HG03045 (cell line): Measurements from ENCODE around the gene LTBP2.

ENCODE experiments used
- ATAC-seq: cut with Tn5 transposase; IDR thresholded peaks from one replicate; pipeline ENCODE4 v1.9.1; 2021; ENCODE audit warnings: mild to moderate bottlenecking, moderate library complexity; ENCODE audit not compliant: unreplicated experiment

Gene LTBP2

DNA sequence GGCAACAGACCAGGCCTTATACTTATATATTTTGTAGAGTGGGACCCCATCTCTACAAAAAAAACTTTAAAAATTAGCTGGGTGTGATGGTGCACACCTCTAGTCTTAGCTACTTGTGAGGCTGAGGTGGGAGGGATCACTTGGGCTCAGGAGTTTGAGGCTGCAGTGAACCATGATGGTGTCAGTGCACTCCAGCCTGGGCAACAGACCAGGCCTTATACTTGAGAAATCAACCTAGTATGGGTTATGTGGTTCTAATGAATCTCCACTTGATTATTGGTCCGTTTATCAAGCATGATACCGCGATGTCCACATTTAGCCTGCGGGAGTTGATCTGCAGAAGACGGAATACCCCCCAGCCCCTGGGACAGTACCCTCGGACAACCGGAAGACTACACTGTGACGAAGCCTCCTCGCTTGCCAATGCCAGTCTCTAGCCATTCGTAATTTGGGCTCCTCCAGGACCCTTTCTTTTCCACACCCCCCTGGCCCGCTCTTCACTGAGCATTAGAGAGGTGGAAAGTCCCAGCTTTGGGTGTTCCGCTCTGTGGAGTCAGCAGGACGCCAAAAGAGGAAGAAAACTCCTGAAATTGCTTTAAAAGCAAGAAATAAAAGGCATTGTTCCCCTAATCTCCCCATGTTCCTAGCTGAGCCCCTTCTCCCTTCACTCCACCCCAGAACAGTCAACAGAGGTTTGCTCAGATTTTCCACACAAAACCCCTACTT lies 19.4 kb downstream of the LTBP2 start:
- no peak for ATAC-seq

DNA sequence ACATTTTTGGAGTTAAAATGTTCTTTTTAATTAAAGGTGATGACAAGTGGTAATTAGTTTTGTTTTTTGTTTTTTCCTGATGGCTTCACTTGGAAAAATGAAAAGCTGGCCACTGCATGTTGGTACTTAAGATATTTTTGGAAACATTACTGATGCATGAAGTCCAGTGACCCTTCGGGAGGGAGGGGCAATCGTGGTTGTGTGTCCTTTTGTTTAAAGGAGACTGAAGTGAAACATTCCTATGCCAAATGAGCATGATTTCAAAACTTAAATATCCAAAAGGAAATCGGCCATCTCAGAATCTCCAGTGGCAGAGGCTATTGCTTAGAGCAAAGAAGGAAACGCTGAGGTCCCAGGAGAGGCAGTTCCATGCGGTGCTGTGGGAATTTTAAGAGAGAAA lies 20.1 kb downstream of the LTBP2 start:
- no peak for ATAC-seq

DNA sequence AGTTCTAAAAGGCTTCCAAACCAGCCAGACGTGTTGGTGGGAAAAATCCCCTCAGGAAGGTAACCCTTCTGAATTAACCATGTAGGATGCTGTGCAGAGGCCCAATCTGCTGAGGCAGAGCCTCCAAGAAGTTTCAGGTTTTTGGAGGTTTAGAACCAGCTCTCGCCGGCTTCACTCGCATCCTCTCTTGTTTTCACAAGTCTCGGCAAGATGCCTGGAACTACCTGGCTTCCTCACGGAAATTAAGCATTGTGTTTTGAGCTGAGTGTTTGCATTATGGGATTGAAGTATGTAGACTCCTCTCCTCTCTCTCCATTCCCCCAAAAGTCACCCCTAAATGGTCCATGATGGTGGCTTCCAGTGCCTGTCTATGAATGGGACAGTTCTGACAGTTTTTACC lies 20.6 kb downstream of the LTBP2 start:
- no peak for ATAC-seq

DNA sequence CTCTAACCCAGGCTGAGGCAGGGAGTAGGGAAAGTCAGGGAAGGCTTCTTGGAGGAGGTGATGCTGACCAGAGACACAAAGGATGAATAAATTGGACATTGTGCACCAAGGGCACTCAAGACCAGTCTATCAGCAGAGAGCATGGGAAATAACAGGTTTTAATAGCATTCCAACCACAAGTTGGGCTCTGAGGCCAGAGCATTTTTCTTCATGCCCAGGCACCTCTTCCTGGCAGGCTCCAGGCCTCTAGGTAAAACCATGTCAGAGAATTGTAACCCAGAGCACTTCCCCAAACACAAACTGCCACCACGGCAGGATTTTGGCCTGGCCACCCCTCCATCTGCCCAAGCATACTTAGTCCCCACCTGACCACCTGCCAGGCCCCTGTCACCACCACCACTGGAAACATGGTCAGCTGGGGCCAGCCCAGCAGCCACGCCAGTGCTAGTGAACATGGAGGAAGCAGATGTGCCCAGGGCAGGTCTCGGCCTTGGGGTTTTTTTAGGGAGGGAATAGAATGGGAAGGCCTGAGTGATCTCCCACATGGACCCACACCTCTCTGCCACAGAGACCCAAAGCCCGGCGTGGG lies 22.7 kb downstream of the LTBP2 start:
- ATAC-seq: no peak

DNA sequence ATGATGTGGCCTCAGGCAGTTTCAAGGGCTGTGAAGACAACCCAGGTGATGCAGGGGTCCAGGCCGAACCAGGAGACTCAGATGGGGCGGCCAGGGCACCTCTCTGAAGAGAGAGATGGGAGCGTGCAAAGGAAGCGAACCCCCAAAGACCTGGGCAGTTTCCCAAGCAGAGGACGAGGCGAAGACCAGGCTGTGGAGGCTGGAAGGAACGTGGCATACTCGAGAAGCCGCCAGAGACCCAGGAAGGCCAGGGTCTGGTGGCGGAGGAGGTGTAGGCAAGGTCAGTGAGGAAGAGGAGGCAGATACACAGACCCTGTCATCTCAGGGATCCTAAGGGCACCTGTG lies 24.7 kb downstream of the LTBP2 start:
- ATAC-seq: no peak

DNA sequence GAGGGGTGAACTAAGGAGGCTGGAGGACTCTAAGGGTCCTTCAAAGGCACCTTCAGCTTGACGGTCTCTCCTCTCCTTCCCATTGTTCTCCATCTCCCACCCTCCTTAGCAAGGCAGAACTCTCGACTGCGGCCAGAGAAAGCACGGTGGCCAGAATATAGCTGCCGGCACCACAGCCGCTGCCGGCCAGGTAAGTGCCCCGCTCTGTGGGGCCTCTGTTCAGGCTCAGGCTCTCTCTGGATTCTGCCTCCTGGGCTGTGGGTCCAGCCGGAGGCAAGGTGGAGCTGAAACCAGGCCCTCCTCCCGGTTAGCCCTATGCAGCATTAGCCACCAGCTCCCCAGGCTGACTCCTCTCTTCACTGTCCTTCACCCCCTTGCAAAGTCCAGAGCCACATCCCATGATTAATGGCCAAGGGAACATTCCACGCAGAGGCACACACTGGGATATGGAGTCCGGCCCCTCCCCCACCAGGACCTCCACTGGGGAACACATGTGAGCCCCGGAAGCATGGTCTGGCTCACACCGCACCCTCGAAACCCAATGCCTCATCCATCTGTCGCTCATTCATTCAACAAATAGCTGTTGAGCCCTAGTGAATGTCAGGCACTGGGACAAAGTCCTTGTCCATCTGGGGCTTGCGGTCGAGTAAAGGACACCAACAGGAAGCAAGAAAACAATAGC lies 25.2 kb downstream of the LTBP2 start:
- no peak for ATAC-seq

DNA sequence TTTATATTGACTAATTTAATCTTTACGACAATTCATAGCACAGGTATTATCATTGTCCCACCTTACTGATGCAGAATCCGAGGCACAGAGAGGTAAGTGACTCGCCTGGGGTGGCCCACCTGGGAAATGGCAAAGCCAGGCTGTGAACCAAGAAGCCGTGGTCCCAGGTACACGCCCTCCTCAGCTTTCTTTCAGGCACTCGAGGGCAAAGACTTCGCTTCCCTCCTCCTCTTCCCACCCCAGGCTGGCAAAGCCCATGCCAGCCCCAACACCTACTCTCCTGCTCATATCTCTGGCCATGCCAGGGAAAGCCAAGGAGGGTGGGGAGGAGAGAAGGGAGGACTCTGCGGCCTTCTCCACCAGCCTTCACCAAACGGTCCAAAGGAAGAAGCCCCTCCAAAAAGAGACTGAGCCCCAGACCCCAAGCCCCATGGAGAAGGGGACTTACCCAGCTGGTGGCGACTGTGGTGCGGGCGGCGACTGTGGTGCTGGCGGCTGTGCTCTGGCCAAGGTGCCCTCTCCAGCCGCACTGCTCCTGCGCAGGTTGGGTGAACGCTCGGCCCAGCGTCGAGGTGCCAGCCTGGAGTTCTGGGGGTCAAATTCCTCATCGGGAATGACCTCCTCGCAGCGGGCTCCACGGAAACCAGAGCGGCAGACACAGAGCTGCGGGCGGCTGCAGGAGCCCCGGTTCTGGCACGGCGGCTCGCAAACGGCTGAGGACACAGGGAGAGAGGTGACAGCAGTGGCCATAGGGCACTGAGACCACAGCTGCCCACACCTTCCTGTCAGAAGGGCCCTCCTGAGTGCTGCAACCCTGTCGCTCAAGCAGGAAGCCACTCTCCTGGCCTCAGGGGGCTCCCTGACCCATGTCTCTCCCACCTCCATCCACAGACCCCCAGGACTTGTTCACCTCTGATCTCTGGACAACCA lies 26.4 kb downstream of the LTBP2 start:
- no peak for ATAC-seq

DNA sequence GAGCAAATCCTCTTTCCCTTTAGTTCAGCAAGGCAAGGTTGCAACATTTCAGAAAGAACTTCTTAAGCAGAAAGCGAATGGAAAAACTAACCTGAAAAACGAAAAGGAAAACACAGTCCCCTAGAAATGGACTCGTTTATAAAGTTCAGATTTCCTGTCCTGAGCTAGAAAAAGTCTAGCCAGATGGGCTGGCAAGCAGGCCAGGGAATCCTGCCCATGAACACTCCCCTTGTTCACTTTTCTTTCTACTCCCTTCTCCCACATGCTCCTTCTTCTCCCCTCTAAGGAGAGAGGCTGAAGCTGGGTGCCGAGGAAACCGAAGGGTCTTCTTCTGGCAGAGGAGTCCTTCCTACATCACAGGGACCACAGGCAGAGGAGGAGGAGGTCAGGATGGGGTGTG lies 27.1 kb downstream of the LTBP2 start:
- no peak for ATAC-seq

DNA sequence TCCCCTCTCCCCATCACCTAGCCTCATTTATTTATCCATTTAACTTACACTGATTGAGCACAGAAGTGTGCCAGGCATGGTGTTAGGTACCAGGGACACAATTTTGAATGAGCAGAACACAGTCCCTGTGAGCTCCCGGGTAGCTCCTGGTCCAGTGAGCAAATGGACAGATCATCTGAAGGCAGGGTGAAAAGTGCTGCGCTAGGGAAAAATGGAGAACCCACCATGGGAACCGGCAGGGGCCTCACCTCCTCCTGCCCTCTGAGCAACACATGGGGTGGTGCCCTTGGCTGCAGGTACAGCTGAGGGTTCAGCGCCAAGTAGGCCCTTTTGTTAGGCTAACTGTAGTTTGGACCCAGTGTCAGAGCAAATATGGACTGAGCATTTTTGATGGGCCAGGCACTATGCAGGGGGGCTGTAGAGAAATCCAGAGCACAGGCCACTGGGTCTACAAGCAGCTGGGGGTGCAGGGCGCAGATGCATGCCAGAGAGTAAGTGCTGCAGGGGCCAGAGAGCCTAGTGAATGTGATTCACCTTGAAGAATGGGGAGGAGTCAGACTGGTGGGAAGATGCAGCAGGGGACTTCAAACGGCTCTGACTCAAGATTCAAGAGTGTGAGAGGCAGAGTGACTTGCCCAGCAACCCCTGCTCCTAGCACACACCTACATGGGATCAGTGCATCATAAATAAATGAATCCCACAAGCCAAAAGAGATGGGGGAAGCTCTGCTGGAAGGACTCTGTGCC lies 28.2 kb downstream of the LTBP2 start:
- ATAC-seq: no peak

DNA sequence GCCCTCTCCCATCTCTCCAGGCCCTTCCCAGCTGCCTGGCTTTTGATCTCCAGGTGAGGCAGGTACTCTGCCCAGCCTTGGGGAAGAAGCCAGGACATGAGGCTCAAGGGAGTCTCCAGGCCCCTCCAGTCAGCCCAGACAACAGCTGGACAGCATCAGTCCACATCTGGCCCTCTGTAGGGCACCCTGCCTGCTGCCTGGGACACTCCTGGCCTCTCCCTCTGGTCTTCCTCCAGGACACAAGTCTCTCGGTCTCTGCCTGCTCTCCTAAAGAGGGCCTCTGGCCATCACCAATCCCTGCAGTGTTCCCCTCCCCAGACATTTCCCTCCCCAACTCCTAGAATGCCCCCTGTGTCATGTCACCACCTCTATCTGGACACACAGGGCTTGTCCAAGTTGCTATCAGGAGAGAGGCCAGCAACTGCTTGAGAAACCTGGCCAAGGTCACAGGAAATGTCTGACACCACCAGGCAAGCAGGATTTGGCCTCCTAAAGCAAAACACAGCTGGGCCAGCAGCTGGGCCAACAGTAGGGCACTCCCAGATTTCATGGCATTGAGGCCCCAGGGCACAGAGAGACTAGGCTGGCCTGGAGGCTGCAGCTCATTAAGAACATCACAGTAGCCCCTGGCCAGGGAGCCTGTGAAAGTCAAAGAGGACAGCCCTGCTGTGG lies 29.0 kb downstream of the LTBP2 start:
- no peak for ATAC-seq

DNA sequence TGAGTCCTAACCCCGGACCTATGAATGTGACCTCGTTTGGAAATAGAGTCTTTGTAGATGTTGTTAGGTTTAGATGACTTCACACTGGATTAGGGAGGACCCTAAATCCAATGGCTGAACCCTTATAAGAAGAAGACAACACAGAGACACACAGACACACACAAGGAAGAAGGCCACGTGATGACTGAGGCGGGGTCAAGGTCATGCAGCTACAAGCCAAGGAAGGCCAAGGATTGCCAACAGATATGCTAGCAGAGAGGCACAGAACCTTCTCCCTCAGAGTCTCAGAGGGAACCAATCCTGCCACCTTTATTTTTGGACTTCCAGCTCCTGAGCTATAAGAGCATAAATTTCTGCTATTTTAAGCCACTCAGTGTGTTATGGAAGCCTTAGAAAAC lies 31.8 kb downstream of the LTBP2 start:
- ATAC-seq: no peak

DNA sequence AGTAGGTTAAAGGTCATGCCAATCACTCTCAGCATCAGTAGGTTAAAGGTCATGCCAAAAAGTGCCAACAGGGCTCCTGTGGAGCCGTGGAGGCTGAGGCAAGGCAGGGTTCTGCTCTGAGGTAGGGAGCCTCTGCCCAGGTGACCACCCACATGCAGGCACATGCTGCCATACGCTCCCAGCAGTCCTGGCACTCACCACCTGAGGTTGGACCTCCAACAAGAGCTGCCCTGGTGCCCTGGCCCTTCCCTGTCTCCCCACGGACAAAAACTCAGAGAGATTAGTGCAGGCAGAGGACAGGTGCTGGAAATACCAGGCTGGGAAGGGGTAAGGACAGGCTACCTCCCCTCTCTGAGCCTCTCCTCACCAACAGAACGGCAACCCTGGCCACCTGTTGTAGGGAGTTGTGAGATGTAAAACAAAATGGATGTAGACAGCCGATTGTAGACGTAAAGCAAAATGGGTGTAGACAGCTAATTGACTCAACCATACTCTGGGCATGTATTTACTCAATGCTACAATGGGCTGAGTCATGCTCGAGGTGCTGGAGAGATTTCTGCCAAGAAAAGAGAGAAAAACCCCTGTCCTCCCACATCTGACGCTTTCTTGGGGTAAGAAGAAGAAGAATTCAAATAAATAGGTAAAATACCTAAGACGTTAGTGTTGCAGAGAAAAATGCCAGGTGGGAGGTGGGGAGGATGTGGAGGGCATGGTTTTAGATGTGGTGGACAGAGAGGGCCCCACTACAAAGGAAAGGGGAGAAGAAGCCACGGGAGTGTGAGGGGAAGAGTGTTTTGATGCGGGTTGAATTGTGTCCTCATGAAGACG lies 32.4 kb downstream of the LTBP2 start:
- ATAC-seq: no peak

DNA sequence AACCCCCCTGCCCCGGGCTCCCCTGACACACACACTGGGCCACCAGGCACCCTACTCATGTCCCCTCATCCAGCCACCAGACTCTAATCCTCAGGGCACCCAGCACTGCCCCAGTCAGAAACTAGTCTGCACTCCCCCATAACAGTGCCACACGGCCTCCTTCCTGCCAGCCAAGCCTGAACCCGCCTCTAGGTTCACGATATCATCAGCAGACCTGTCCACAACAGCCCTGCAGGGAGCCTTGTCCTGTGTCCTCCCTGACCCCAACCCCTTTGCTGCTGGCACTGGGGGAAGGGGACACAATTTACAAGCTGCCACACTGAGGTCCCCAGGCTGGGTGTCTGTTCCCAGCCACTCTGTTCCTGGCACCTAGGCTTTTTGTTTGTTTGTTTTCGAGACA lies 33.6 kb downstream of the LTBP2 start:
- ATAC-seq: no peak

DNA sequence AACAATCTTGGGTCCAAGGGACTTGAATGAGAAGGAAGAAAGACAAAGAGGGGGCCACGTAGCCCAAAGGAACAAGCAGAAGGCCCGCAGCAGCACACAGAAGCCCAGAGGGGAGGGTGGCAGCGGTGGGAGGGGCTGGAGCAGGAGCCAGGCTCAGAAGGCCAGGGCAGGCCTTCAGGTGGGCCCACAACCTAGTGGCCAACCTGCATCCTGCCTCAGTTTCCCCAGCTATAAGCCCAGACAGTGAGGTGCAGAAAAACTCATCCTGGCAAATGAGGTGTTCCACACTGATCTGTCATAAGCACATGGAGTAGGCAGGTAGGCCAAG lies 34.1 kb downstream of the LTBP2 start:
- ATAC-seq: no peak

DNA sequence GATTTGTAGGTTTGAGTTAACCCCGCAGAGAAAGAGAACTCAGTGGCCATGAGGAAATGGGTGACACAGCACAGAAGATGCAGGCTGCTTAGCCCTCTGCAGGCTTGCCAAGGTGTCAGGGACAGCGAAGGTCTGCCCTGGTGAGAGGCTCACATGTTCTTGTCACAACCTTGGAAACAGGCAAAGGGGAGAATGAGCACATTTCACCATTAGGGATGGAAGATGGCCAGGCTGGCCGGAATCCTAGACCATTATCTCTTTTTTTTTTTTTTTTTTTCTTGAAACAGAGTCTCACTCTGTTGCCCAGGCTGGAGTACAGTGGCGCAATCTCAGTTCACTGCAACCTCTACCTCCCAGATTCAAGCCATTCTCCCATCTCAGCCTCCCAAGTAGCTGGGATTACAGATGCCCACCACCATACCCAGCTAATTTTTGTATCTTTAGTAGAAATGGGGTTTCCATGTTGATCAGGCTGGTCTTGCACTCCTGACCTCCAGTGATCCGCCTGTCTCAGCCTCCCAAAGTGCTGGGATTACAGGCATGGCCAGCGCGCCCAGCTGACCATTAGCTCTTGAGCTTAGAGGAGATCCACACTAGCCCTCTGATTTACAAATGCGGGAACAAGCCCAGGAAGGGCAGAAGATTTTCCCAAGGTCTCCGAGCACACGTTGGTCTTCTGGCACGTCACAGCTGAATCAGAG lies 34.6 kb downstream of the LTBP2 start:
- no peak for ATAC-seq

DNA sequence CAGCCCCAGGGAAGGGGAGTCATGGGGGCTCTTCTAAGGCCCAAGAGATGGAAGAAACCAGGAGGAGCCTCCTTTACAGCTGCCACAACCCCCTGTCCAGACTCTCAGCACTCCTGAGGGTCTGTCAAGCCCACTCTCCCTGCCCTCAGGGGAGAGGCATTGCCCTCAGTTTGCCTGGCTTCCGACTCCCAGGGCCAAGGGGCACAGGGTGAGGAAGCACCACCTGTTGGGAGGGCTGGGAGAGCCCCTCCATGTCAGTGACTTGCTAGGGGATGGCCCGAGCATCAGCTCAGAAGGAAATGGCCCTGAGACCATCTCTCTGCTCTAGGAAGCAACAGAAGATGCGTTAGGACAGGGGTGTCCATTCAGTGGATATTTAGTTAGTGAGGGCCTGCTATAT lies 36.1 kb downstream of the LTBP2 start:
- no peak for ATAC-seq

DNA sequence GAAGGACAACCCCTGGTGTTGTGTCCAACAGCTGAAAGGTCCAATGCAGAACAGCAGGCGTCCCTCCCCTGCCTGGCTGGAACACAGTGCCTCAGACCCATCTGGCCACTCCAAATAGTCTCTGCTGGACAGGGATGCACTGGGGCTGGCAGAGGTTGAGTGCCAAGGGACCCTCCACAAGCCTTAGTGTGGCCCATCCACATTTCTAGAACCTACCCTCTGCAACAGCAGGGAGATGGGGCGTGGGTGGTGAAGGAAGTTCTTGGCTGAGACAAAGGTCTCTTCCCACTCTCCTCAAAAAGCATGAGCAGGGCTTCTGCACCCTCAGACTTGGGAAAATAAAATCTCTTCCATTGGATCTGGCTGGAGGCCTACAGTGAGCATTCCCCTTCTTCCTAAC lies 36.5 kb downstream of the LTBP2 start:
- ATAC-seq: no peak

DNA sequence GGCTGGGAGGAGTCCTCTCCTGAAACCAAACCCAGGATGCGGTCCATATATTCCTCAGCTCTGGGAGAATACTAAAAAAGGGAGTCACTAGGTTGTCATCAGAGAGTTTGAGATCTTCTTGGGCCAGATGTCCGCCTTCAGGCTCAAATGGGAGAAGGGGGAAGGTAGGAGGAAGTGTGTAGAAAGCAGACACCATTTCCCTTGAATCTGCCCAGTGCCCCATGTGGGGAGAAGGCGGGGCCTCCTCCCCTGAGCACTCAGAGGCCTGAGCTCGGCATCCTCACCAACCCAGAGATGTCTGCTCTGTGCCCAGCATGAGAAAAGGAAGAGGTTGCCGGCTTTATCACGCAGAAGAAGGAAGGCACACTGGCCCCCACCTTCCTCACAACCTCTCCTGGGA lies 37.3 kb downstream of the LTBP2 start:
- no peak for ATAC-seq

DNA sequence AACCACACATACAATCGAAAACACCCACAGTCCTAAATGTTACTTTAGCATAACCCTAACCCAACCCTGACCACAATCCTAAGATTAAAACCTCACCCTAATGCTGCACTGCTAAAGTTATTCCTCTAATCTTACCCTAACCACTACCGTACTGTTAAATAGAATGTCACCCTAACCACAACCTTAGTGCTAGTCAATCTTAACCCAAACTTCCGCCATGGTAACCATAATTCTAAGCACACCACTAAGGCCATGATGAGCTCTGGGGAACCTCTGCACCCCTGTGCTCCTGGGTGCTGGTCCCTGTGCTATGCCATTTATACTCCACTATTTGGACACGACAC lies 38.0 kb downstream of the LTBP2 start:
- ATAC-seq: no peak
